Hypothalamus (tissue), 51 donors: Measurements from ENCODE around the gene CNOT6.
"Not testable (repeated sequence)": the region's sequence is repeated elsewhere in the genome, so short reads cannot be mapped to it uniquely, and the experiment has no call there.

ENCODE experiments used
- DNase-seq, 51 donors: peaks; one replicate each; lab custom pipeline; 2025; lab: John Stamatoyannopoulos, UW

The CNOT6 gene

DNA sequence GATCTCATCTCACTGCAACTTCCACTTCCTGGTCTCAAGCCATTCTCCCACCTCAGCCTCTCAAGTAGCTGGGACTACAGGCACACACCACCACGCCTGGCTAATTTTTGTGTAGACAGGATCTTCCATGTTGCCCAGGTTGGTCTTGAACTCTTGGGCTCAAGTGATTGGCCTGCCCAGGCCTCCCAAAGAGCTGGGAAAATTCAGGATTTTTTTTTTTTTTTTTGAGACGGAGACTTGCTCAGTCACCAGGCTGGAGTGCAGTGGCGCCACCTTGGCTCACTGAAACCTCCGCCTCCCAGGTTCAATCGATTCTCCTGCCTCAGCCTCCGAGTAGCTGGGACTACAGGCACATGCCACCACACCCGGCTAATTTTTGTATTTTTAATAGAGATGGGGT lies 21.8 kb downstream of the CNOT6 start:
- not testable (repeated sequence) for DNase-seq

DNA sequence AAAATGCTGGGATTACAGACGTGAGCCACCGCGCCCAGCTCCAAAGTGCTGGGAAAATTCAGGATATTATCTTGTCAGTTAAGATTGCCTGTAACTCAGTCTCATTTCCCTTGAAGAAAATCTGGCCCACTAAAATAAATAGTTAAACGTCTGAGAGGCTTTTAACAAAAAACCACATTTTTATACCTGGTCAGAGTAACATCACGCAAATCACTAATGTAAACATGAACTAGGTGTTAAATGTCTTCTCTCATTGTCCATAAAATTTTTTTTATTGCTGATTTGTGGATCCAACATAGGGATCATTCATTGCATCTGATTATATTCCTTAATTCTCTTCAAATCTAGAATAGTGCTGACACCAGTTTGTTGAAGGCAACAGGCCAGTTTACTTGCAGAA lies 22.3 kb downstream of the CNOT6 start:
- DNase-seq: no peak

DNA sequence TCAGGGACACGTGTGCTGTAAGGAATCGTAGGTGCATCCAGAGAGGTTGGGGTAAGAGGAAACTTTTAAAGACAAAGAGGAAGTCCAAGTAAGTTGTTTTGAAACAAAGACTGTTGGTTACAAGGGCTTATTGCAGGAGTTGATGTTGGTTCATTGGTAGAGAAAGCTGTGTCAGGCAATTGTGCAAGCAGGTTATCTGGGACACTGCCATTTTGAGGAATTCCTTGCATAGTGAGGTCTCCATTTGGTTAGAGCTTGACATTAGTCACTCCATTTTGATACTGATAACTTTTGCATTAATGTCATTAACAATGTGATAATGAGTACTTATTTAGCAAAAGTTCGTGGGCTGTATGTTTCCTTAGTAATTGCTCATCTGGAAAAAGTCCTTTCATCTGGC lies 24.9 kb downstream of the CNOT6 start:
- DNase-seq: no peak

DNA sequence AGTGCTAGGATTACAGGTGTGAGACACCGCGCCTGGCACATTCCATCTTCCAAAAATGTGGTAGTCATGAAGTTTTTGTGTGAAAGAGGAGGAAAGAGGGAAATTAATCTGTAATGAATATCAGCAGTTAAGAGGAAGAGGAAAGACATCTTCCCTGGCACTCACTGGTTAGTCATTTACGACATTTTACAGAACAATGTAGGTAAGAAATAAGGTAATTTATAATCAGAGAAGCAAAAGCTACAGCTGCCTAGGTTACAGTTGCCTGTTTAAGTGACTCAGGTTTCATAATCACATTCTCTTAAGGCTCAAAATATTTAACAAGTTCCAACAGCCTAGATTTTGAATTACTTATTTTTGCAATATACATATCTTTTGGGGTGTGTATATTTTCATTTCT lies 26.9 kb downstream of the CNOT6 start:
- DNase-seq: no peak

DNA sequence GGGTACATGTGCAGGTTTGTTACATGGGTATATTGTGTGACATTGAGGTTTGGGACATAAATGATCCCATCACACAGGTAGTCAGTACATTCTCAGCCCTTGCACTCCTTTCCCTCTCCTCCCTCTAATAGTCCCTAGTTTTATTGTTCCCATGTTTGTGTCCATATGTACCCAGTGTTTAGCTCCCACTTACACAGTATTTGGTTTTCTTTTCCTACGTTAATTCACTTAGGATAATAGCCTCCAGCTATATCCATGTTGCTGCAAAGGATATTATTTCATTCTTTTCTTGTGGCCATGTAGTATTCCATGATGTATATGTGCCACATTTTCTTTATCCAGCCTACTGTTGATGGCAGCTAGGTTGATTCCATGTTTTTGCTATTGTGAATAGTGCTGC lies 27.4 kb downstream of the CNOT6 start:
- no peak for DNase-seq

DNA sequence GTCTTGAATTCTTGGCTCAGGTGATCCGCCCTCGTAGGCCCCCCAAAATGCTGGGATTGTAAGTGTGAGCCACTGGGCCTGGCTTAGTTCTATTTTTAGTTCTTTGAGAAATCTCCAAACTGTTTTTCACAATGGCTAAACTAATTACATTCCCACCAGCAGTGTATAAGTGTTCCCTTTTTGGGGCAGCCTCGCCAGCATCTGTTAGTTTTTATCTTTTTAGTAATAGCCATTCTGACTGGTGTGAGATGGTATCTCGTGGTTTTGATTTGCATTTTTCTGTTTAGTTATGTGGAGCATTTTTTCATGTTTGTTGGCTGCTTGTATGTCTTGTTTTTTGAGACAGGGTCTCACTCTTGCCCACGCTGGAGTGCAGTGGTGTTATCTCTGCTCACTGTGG lies 28.2 kb downstream of the CNOT6 start:
- DNase-seq: no peak

DNA sequence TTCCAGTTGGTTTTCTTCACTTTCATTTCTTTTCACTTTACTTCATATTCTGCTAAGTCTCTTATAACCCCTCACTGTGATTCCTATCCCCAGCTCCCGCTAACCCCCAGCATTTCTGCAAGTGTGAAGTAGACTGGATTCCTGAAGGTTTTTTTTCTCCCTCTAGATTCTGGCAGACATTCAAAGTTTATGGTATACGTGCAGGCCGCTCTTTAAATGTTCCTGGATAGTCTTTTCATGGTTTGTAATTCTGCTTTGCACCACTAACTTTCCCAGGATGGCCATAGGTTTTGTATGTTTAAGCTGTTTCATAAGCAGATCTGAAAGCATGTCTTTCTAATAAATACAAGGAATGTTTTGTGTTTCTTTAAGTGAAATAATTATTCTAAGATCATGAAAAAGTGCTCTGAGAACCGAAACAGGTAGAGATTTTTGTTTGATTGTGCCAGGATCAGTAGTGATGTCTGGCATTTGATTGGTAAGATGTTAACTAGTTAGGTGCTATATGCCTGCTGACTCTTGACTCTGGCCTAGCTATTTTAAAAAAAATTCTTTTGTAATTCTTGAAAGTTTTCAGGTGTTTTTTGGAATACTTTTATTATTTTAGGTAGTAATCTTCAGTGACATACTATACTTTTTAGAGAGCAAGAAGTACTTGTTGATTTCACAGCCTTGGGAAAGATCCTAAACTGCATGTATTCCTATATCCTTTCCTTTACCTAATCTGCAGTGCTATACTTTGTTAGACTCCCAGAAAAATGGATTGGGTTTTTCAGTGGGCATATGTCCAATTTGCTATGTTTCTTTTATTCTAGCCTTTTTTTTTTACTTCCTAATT lies 29.7 kb downstream of the CNOT6 start:
- DNase-seq: no peak

DNA sequence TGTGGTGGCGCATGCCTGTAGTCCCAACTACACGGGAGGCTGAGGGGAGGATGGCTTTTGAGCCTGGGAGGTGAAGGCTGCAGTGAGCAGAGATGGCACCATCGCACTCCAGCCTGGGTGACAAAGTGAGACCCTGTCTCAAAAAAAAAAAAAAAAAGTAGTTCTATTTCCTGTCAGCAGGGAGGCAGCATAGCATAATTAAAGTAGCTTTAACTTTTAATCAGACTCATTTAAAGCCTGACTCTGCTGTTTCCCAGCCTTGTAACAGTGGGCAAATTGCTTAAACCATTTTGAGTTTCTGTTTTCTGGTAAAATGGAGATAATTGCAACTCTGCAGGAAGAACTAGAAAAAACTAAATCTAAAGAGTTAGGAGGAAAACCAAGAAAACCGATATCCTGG lies 31.2 kb downstream of the CNOT6 start:
- DNase-seq: no peak

DNA sequence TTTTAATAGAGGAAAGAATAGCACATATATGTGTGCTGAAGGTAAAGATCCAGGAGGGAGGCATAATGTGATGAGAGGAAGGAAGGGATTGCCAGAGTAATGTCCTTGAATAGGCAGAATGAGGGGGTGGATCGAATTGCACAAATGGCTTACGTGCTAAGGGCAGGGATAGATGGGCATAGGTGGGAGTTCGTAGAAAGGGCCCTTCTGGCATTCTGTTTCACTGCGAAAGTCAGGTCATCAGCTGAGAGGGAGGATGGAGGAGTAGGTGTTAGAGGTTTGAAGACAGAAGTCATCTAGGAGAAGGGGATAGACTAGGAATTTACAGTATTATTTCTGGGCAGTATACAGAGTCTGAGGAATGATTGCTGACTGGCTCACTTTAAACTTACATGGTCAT lies 32.1 kb downstream of the CNOT6 start:
- DNase-seq: no peak

DNA sequence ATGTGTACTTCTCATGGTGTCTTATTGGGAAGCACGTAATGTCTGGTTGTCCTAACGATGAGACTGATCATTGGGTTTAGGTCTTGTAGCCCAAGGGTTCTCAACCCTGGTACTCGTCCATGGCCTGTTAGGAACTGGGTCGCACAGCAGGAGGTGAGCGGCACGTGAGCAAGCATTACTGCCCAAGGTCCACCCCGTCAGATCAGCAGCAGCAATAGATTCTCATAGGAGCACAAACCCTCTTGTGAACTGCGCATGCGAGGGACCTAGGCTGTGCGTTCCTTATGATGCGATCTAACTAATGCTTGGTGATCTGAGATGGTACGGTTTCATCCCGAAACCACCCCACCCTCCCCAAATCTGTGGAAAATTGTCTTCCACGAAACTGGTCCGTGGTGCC lies 33.5 kb downstream of the CNOT6 start:
- DNase-seq: no peak

DNA sequence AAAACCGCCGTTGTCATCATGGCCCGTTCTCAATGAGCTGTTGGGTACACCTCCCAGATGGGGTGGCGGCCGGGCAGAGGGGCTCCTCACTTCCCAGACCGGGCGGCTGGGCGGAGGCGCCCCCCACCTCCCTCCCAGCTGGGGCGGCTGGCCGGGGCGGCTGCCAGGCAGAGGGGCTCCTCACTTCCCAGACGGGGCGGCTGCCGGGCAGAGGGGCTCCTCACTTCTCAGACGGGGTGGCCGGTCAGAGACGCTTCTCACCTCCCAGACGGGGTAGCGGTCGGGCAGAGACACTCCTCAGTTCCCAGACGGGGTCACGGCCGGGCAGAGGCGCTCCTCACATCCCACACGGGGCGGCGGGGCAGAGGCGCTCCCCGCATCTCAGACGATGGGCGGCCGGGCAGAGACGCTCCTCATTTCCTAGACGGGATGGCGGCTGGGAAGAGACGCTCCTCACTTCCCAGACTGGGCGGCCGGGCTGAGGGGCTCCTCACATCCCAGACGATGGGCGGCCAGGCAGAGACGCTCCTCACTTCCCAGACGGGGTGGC lies 36.9 kb downstream of the CNOT6 start:
- not testable (repeated sequence) for DNase-seq

DNA sequence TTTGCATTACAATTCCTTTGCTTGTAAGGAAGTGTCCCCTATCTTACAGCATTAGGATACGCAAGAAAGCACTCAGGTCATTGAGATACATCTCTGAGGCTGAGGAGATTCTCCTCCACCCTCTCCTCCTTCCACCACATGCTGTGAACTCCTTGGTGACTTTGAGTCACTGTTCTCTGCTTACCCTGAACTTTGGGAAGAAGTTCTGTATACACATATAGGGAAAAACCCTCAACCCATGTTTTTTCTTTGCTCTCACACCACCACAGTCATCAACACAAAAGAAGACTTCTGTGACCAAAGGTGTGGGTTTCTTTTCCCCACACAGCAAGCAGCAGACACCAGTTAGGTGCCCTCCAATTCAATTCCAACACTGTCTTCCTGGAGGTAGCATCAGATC lies 38.1 kb downstream of the CNOT6 start:
- no peak for DNase-seq

DNA sequence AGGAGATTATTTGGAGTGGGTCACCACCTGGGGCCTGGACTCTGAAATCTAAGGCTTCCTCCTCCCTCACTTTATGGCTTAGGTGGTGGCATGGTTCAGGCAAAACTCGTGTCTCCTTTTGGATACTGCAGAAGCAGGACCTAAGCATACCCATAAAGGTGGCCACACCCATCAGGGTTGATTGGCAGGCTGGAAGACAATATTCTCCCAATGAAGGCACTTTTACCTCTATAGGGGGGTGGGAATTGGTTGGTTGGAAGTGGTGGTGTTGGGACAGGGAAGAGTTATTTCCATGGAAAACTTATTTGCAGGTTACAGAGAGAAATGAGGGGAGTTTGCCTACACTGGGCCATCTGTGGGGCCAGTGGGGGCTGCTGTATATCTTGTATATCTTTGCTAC lies 39.7 kb downstream of the CNOT6 start:
- DNase-seq: no peak

DNA sequence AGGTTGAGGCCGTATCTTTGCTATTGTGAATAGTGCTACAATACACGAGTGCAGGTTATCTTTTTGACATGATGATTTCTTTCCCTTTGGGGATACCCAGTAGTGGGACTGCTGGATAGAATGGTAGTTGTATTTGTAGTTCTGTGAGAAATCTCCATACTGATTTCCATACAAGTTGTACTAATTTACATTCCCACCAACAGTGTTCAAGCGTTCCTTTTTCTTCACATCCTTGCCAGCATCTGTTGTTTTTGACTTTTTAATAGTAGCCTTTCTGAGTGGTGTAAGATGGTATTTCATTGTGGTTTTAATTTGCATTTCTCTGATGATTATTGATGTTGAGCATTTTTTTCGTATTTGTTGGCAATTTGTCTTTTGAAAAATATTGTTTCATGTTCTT lies 41.4 kb downstream of the CNOT6 start:
- no peak for DNase-seq

DNA sequence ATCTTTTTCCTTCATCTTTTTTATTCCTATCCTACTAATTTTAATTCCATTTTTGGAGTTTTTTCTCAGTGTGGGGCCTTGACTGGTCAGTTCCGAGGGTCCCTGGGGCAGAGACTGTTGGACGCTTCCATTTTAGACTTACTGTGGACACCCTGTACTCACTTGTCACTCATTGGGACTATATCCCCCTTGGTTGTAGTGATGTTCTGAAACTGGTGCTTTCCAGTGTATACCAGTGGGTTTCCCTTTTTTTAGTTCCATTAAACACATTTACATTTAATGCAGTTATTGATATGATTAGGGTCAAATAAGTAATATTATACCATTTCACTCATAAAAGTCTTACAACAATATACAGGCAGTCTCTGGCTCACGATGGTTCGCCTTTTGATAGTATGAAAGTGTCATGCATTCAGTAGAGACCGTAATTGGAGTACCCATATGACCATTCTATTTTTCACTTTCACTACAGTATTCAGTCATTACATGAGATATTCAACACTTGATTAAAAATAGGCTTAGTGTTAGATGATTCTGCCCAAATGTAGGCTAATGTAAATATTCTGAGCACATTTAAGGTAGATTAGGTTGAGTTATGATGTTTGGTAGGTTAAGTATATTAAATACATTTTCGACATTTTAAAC lies 46.0 kb downstream of the CNOT6 start:
- no peak for DNase-seq

DNA sequence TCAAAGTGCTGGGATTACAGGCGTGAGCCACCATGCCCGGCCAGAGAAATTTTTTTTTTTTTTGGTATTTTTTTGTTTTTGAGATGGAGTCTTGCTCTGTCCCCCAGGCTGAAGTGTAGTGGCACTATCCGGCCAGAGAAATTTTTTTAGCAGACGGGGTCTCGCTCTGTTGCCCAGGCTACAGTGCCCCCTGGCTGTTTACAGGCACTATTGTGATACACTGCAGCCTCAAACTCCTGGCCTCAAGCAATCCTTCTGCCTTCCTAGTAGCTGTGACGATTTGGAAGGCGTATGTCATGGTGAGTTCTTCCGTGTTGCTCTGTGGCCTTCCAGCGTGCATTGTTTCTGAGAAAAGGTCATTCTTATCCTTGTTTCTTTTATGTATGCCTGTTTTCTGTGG lies 47.5 kb downstream of the CNOT6 start:
- DNase-seq: no peak

DNA sequence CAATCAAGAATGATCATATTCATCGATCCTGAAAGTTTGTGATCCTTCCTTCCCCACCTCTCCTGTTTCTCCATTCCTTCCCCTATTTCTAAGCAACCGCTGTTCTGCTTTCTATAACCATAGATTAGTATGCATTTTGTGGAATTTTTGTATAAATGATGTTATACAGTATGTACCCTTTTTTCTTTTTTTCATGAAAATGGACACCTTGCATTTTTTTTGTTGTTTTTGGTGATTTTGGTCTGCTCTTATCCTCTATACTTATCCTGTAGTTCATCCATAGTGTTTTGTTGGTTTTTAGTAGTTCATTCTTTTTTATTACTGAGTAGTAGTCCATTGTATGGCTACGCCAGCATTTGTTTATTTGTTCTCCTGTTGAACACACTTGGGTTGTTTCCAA lies 51.1 kb downstream of the CNOT6 start:
- no peak for DNase-seq

DNA sequence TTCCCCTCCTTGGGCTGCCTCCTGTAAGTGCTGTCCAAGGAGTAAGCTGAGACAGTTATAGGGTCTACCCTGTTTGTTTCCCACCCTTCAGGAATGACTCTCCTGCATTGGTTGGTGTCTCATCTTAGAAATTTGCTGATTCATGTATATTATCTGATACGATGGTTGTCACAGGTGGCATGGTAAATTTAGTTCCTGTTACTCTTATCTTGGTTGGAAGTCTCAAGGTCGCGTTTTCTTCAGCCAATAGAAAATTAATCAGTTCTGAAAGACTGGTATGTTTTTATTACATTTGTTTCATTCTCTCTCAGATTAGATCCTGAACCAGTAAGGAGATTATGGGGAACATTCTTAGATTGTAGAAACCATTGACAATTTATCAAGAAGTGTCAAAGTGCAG lies 54.4 kb downstream of the CNOT6 start:
- no peak for DNase-seq

DNA sequence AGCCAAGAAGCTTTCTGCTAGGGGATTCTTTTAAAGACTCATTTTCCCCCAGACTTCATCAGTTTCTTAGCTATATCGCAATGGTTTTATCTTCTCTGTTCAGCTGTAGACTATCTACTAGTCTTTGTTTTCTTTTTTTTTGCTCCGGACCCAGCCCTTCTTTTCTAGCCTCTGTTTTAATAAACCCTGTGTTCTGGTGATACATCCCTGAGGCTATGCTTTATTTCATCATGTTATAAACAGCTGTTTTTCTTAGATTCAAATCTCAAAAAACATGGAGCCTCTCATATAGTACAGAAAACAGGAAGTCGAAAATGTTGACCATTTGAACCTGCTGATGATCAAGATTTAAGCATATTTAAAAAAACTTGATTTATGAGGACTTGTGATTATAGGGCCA lies 59.4 kb downstream of the CNOT6 start:
- DNase-seq: no peak

DNA sequence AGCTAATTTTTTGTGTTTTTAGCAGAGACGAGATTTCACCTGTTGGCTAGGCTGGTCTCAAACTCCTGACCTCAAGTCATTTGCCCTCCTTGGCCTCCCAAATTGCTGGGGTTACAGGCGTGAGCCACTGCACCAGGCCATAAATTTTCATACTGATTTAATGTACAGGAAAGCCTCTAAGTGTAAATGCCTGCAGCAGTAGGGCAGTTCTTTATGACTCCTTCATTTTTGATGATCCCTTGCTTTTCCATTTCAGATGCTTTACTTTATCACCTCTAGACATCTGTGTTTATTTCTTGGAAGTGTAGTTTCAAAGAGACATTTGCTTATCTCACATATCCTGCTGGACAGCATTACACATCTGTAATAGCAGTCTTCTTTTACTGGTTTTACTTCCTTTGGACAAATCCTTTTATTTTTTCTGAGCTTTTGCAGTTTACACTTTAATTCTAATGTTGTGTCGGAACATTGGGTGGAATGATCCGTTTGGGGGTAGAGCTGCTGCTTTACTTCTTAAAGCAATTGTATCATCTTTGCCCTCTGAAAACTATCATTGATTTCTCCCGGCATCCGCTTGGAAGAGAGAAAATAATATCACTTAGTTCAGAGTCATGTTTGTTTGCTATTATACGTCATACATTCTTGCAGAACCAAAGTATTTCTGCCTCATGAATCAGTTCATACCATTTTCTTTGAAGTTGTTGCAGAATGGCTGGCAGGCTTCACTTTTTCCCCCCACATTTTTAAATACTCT lies 61.2 kb downstream of the CNOT6 start:
- DNase-seq: no peak

DNA sequence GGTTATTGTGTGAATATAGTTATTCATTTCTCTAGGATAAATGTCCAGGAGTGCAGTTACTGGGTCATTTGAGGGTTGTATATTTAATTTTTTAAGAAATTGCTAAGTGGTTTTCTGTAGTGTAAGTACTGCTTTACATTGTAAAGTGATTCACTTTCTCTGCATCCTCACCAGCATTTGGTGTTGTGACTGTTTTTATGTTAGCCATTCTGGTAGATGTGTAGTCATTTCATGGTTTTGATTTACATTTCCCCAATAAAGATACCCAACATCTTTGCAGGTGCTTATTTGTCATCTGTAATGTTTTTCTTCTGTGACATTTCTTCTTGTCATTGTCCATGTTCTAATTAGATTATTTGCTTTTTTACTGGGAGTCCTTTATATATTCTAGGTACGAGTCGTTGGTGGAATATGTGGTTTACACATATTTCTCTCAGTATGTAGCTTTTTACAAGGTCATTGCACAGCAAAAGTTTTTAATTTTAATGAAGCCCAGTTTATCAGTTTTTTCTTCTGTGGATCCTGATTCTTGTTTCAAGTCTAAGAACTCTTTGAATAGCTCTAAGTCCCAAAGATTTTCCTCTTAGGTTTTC lies 63.1 kb downstream of the CNOT6 start:
- no peak for DNase-seq
